SKM-1 treated with dmso at 0.1 percent for 144 hours (cell line): ENCODE data around the gene ADNP.
"Not testable (repeated sequence)": the region's sequence is repeated elsewhere in the genome, so short reads cannot be mapped to it uniquely, and the experiment has no call there.

ENCODE experiments used
- DNase-seq: peaks from one replicate; lab custom pipeline; 2025; ENCODE audit not compliant: unreplicated experiment; lab: John Stamatoyannopoulos, UW

Gene ADNP

DNA sequence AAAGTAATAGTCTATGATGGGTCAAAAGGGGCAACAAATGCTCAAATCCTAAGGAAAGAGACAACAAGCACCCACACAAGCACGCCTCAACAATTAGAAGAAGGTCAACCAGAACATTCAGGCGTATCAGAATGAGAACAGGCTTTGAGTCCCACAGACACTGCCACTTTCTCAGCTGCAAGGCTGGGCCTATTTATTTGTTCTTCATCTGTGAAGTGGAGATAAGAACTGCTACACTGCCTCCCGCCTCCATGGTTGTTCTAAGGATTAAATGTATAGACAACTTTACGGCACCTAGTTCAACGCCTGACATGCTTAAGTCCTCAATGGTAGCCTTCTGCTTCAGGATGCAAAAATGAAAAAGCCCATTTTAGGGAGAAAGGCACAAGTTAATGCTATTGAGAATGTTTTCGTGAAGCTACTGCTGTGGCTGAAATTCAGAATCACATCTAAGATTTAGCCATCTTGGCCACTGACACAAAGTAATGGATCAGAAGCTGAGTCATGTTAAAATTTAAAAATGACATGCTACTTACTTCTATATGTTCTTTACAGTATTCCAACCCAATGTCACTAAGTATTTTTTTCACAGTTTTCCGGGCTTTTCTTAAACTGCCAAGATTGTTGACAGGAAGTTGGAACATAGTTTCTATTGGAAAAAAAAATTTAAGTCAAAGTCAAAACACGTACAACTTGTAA lies 27.7 kb downstream of the ADNP start:
- DNase-seq = no peak

DNA sequence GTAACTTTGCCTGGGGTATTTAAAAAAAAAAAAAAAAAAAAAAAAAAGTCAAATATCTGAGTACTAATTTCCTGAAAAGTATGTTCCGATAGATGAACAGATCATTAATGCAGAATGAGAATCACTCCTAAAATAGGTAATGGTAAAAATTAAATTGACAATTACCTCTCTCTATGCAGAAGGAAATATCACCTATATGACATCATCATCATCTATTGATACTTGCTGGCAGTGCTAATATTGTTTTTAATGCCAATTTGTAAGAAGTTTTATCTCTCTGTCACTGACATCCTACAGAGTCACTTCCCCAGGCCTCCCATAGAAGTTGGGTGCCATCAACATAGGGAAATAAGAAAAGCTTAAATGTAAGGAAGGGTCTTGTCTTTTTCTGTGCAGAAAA lies 29.9 kb downstream of the ADNP start:
- DNase-seq = no peak

DNA sequence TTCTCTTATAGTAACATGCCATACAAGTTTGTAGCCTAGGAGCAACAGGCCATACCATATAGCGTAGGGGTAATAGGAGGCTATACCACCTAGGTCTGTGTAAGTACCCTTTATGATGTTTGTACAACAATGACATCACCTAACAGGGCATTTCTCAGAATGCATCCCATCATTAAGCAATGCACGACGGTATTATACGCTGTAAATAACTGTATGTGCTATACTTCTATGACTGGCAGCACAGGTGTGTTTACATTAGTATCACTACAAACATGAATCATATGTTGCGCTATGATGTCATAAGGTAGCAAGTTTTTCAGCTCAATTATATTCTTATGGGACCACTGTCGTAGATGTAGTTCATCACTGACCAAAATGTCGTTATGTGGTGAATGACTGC lies 31.0 kb downstream of the ADNP start:
- no peak for DNase-seq

DNA sequence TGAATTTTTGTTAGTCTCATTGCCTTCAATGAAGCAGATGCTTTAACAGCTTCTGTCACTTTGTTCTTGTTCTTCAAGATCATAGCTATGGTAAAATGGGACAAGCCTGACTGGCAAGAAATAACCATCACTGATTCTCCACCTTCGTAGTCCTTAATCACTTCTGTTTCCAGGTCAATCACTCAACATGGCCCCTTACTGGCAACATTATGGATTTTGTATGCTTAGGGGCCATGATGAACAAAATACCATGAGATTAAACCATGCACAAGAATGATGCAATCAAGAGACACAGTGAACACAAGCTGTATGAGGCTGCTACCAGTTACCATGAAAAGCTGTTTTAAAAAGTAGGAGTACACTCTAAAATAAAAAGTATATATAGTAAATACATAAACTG lies 32.8 kb downstream of the ADNP start:
- no peak for DNase-seq

DNA sequence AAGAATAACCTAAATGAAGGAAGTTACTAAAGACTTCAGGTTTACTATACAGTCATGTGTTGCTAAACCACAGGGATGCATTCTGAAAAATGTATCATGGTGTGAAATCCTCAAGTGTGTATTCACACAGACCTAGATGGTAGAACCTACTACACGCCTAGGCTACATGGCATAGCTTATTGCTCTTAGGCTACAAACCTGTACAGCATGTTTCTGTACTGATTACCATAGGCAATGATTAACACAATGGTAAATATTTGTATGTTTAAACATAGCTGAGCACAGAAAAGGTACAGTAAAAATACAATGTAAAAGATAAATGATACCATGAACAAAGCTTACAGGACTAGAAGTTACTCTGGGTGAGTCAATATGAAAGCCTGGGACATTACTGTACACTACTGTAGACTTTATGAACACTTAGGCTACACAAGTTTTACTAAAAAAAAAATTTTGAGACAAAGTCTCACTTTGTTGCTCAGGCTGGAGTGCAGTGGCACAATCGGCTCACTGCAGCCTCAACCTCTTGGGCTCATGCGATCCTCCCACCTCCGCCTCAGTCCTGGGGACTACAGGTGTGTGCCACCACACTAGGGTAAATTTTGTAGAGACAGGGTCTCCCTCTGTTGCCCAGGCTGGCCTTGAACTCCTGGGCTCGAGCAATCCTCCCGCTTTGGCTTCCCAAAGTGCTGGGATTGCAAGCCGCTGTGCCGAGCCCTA lies 36.0 kb downstream of the ADNP start:
- no peak for DNase-seq

DNA sequence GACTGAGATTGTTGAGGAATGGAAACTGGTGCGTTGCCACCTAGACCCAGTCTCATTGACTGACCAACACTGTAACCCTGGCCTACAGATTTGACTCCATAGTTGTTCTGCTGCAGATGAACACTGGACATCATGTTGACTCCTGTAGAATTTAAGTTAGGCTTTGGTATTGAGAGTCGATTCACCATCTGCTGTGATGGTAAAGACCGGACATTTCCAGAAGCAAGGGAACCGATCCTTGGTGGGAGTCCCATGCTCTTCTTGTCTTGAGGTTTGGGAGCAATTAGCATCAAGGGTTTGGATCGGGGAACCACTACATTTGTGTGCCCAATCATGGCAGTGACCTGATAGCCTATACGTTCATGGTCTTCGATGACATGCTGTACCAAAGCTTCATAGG lies 37.6 kb downstream of the ADNP start:
- DNase-seq = no peak

DNA sequence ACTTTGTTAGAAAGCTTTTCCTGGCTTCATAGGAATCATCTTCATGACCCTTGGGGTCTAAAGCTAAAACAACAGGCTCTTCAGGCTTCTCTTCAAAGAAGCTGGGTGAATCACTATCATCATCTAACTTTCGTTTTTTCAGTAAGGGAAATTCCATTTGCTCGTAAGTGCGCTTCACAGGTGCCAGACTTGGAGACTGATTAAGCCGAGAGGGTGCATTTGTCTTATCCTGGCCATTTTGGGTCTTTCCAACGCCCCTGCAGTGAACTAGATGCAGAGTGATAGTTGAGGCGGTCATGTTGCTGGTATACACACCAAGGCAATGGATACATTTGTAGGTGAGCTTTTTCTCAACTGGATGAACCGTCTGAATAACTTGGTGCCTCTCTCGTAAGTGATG lies 38.8 kb downstream of the ADNP start:
- DNase-seq = no peak

DNA sequence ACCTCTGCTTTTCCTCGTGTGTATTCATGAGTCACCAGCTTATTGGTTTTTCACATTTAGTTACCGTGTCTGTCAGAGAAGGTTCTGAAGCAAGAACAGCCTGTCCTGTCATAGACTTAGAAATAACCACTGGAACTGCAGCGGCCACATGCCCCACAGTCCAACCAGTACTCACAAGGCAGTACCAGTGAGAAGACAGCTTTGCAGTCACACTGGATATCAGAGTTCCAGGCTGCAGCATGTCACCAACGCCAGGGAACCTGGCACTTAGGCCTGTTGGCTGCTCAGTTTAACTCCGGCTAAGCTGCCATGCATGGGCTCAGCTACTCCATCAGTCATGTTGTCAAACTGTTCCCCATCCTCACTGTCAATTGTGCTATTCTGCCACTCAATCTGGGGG lies 40.1 kb downstream of the ADNP start:
- DNase-seq = no peak

DNA sequence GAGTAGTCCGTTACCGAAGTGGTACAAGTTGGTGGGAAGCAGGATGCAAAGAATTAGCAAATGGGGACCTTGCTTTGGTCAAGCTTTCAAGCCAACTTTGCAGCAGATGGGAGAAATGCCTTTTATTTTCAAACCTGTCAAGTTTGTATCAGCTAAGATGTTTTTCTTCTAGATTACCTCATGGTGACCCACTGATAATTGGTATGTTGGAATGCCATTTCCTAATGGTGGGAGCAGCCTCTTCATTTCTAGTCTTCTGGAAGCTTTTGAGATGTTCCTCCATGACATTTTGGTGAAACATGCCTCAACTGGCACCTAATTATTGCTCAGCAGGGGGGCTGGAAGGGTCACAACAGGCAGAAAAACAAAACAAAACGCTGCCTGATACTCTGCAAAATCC lies 43.7 kb downstream of the ADNP start:
- DNase-seq = no peak

DNA sequence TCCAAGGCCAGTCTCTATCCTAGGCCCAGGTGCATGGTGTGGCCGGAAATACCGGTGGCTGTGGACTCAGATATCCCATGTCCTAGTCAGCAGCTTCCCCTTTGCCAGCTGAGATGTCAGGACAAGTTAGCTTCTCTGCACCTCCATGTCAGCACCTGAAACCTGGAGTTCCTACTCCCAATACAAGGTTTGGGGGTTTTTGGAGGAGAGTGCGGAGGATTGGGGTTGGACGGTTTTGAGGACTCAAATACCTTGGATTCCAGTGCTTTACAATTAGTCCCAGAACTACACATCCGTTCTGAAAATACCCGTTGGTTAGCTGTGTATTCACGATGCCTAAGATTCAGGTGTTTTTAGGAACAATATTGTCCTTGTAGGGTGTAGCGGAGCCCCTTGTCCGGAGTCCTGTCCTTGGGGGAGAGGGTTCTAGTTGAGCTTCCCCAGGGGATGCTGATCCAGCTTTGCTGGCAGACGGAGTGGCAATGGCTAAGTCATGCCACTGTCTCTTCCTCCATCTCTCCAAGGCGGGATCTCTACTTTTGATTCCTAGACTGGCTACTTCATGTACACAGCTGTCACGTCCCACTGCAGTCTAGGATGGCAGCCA lies 45.0 kb downstream of the ADNP start:
- no peak for DNase-seq

DNA sequence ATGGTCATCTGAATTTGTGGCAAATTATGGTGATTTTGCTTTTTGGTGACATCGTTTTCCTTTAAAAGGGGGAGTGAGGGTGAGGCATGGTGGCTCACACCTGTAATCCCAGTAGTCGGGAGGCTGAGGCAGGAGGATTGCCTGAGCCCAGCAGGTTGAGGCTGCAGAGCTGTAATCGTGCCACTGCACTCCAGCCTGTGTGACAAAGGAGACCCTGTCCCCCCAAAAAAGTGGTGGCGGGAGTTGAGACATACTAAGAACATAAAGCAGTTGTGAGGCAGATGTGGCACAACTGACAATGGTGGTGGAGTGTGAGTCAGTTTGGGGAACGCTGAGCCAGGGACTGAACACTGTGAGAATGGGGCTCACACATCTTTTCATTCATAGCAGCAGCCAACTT lies 45.5 kb downstream of the ADNP start:
- DNase-seq = no peak

DNA sequence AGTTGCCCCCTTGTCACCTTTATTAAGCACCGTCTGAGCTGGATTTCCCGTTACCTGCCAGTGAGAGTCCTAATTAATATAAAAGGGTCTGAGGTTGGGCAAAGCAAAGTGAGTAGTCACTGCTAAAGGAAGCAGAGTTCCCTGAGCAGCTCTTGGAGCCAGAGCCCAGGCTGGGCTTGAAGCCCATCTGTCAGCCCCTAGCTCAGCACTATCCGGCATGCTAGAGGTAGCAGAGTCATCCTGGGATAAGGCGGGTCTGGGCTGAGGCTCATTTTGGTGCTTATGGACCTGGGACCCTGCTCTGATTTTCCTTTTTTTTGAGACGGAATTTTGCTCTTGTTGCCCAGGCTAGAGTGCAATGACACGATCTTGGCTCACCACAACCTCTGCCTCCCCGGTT lies 46.2 kb downstream of the ADNP start:
- DNase-seq = no peak

DNA sequence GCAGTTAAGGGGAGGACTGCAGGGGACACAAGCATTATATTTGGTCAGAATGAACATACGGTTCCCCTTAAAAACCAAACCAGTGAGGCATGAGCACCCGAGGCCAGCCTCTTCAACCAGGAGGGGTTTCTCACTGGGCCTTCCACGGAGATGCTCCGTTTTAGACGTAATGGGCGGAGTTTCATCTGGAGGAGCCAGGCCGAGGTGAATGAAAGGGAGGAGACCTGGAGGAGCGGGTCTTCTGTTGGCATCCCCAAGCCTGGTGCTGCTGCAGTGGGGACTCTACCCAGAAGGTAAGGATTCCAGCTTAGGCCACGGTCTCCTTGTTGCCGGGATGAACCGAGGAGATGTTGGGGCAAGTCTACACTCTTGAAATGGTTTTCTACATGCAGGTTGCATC lies 47.4 kb downstream of the ADNP start:
- DNase-seq = no peak

DNA sequence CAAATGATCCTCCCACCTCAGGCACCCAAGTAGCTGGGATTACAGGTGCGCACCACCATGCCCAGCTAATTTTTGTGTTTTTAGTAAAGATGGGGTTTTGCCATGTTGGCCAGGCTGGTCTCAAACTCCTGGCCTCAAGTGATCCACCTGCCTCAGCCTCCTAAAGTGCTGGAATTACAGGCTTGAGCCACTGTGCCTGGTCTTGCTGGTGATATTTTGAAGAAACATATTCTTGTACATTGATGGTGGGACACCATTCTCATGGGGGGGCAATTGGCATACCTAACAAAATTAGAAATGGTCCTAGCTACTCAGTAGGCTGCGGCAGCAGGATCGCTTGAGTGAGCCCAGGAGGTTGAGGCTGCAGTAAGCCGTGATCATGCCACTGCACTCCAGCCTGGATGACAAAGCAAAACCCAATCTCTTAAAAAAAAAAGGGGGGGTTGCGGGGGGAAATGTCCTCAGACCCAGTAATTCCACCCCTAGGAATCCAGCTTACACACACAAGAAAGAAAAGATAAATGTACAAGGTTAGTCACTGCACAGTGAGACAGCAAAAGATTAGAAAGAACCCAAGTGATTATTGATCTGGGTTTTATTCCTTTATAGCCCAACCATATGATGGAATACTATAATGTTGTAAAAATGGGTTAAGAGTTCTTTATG lies 49.3 kb downstream of the ADNP start:
- DNase-seq = not testable (repeated sequence)

DNA sequence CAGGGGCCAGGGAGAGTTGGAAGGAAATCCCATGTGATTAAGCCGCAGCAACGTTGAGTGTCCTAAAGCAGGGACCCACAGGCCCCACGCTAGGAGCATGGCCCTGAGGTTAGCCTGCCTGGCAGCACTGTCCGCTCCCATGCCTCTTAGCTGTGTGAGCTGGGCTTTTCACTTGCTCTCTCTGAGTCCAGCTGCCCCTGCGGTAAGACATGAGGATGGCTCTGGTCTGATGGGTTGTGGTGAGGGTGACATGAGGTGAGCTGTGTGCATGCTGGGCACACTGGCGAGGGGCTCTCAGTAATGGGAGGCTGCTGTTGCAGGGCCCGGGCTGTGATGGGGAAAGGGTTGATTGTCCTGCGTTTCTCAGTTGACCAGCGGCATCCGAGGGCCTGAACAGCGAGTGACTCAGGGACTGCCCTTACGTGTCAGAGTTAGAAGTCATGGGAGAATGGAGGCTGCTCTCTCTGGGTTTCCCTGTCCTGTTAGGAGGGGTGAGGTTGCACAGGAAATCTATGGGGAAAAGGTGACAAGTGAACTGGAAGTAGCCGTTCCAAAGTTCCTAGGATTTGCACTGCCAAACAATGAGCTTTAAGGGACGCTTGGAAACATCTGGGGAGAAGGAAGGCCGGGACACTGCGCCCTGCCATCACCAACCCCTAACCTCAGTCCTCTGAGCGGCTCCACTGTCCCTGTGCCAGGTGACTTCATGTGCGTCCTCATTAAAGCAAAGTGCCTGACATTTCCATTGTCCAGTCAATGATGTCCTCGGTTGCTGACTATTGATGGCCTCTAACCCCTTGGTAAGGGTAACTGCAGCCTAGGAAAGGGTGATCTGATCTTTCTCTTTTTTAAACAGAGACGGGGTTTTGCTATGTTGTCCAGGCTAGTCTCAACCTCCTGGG lies 51.3 kb downstream of the ADNP start:
- DNase-seq = no peak

DNA sequence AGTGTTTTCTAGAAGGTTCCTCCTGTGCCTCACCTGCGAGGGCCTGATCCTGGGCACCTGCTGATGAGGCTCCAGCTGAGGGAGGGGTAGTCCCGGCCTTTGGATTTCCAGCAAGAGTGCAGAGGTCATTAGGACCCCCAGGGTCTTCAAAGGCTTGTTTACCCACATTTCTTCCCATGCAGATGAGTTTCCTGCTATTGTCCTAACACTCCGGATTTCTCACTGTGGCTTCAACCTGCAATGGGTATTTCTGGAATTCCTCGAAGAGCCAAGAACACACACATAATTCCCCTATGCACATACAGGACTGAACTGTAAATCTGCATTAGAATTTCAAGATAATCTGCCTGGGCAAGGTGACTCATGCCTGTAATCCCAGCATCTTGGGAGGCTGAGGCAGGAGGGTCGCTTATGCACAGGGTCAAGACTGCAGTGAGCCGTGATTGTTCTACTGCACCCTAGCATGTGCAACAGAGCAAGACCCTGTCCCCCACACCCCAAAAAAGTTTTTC lies 53.9 kb downstream of the ADNP start:
- DNase-seq = no peak

DNA sequence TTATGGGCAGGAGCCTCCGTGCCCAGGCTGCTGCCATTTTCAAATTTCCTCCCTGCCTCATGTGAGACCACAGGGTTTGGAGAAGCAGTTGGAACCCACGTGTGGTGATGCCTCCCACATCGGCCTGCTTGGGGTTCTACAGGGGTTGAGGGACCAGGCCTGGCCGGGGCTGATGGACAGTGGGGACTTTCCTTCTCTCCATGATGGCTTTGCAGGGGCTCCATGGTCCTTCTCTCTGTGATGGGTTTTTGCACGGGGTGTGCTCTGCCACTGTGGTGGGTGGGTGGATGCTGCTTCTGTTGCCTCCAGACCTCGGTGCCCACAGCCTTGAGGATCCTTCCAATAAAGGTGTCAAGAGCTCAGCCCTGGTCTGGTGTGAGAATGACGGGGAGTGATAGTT lies 54.4 kb downstream of the ADNP start:
- DNase-seq = no peak

DNA sequence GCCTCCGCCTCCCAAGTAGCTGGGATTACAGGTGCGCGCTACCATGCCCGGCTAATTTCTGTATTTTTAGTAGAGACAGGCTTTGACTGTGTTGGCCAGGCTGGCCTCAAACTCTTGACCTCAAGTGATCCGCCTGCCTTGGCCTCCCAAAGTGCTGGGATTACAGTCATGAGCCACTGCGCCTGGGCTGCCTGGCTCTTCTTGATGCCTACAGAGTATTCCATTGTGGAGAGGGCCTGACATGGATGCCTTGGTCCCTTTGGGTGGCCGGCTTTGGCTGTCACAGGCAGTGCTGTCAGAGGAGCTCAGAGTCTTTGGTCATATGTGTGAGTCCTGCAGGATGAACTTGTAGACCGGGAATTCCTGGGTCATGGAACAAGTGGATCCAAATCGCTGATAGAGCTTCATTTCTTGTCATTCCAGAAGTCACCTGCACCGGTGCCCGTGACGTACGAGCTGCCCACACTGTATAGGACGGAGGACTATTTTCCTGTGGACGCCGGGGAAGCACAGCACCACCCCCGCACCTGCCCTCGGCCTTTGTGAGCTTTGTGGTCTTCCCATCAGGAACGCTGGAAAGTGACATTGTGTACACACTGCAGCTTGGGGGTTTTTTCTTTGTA lies 55.1 kb downstream of the ADNP start:
- DNase-seq = no peak

DNA sequence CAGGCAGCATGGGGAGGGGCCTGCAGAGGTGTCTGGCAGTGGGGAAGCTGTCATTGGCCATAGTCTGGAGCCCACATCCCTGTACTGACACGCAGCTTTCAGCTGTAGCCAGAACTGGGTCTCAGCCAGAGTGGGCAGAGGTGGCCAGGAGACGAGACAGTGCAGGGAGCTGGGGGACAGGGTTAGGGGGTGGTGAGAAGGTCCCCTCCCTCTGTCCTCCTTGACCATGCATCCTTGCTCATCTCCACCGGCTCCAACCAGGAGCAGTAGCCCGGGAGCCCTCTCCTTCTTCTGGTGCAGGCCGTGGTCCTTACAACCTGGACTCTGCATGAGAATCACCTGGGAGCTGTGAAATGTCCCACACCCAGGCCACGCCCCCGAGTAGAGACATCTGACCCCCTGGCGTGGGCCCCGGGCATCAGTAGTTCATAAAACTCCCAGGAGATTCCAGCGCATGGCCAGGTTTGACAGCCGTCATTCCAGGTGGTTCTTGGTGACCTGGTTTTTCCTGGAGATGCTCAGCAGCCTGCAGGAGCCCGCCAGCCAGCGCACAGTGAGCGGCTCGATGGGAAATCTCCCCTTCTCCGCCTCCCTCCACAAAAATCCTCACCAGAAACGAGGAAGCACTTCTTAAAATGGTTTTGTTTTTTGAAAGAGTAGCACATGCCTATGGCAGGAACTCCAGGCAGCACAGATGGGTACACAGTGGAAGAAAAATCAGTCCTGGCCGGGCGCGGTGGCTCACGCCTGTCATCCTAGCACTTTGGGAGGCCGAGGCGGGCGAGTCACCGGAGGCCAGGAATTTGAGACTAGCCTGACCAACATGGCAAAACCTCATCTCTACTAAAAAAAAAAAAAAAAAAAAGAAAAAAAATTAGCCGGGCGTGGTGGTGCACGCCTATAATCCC lies 56.2 kb downstream of the ADNP start:
- DNase-seq = no peak
